Superior temporal gyrus (tissue), 1 donor: ENCODE measurements around the gene OASL.

Experiments
- DNase-seq: peaks from one replicate; pipeline ENCODE4 v3.0.0-alpha.2; 2016; ENCODE audit errors: extremely low spot score

The OASL gene

GRCh38 chr12:120992989-120993388 is 46.1 kb downstream of the OASL start:
- DNase-seq: no peak

GRCh38 chr12:120991965-120992364 is 47.1 kb downstream of the OASL start:
- no peak for DNase-seq

GRCh38 chr12:120990487-120991055 is 48.5 kb downstream of the OASL start:
- no peak for DNase-seq

GRCh38 chr12:120989687-120990086 is 49.4 kb downstream of the OASL start:
- DNase-seq: no peak

GRCh38 chr12:120988658-120989057 is 50.4 kb downstream of the OASL start:
- no peak for DNase-seq

GRCh38 chr12:120988234-120988633 is 50.8 kb downstream of the OASL start:
- no peak for DNase-seq

- DNase-seq: no peak
Observed at GRCh38 chr12:120984351-120984898, 54.6 kb downstream of the OASL start.

GRCh38 chr12:120983759-120984158 is 55.3 kb downstream of the OASL start:
- no peak for DNase-seq

GRCh38 chr12:120982659-120983058 is 56.4 kb downstream of the OASL start:
- no peak for DNase-seq

- no peak for DNase-seq
Observed at GRCh38 chr12:120981407-120981941, 57.6 kb downstream of the OASL start.

GRCh38 chr12:120980800-120981368 is 58.2 kb downstream of the OASL start:
- DNase-seq: no peak

- DNase-seq: no peak
Observed at GRCh38 chr12:120979862-120980696, 59.0 kb downstream of the OASL start.

GRCh38 chr12:120979220-120979861 is 59.7 kb downstream of the OASL start:
- DNase-seq: no peak

GRCh38 chr12:120978296-120979219 is 60.5 kb downstream of the OASL start, which contains the start of gene HNF1A:
TSS of gene HNF1A (plus strand) at chr12:120978543. CDS start at chr12:120978769, 226 bp downstream.
- DNase-seq: no peak

- no peak for DNase-seq
Observed at GRCh38 chr12:120977531-120978295, 61.3 kb downstream of the OASL start.

- DNase-seq: no peak
Observed at GRCh38 chr12:120972870-120973543, 66.0 kb downstream of the OASL start.

- DNase-seq: peak; percentile 86
Observed at GRCh38 chr12:120971299-120972180, 67.5 kb downstream of the OASL start.

GRCh38 chr12:120970310-120970709 is 68.7 kb downstream of the OASL start:
- DNase-seq: no peak
